ENCODE measurements around the gene BRAF. TPM values are rescaled to one million over a fixed set of nuclear protein-coding genes. Genes with fewer than 3 reads are reported as not detected.
A peak's percentile ranks its signal among the peaks of the same experiment; 100 is the strongest.
"Not testable (repeated sequence)": the region's sequence is repeated elsewhere in the genome, so short reads cannot be mapped to it uniquely, and the experiment has no call there.

BRAF gene
- total and polyA plus RNA-seq, 2 experiments from 2014 or later: 15.5 to 34.8 TPM

DNA sequence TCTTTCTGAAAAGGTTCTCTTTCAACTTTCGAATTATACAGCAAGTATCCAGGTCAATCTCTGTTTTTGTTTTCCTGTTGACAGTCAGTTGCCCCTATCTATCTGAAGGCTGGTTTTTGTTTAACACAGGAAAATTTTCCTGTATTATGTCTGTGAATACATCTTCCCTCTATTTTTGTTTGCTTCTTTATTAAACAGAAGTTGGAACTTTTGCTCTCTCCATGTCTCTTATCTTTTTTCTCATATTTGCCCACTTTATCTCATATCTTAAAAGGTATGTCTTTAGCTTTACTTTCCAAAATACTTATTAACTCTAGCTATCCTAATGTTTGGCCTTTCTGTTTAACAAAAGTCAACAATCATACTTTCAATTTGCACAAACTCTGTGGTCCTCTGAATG is 95.0 kb downstream of the BRAF start:
- Histone ChIP-seq H3K9me3 (ENCODE audit: low read depth) (no peaks in the 10 kb centered on the region), H3K4me1 (ENCODE audit: low read depth) (peaks cover 14% of the 10 kb centered on the region), H3K4me3 (no peak overlapping the region), H3K27ac (no peak overlapping the region), H3K36me3 (peaks cover 11% of the 10 kb centered on the region), H3K27me3 (no peaks in the 10 kb centered on the region)
- TF ChIP-seq, protein P1, sequence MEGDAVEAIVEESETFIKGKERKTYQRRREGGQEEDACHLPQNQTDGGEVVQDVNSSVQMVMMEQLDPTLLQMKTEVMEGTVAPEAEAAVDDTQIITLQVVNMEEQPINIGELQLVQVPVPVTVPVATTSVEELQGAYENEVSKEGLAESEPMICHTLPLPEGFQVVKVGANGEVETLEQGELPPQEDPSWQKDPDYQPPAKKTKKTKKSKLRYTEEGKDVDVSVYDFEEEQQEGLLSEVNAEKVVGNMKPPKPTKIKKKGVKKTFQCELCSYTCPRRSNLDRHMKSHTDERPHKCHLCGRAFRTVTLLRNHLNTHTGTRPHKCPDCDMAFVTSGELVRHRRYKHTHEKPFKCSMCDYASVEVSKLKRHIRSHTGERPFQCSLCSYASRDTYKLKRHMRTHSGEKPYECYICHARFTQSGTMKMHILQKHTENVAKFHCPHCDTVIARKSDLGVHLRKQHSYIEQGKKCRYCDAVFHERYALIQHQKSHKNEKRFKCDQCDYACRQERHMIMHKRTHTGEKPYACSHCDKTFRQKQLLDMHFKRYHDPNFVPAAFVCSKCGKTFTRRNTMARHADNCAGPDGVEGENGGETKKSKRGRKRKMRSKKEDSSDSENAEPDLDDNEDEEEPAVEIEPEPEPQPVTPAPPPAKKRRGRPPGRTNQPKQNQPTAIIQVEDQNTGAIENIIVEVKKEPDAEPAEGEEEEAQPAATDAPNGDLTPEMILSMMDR (IDR thresholded peaks at IDR 0.05; ENCODE audit: low read depth, low read length): no peak
- DNase-seq (ENCODE audit: low read depth in 1 of 2, low spot score in 1 of 2): no peak

- H3K27me3 ChIP-seq: no peaks in the 10 kb centered on the region
- DNase-seq (ENCODE audit: low read depth in 1 of 2, low spot score in 1 of 2): no peak
- no peak overlapping the region for H3K27ac ChIP-seq
- H3K36me3 ChIP-seq: peaks cover 6% of the 10 kb centered on the region
- no peaks in the 10 kb centered on the region for H3K9me3 ChIP-seq (ENCODE audit: low read depth)
- H3K4me1 ChIP-seq (ENCODE audit: low read depth): peaks cover 14% of the 10 kb centered on the region
- TF ChIP-seq, protein P1 (IDR thresholded peaks at IDR 0.05; ENCODE audit: low read depth, low read length): no peak
- no peak overlapping the region for H3K4me3 ChIP-seq
Measured at GRCh38 chr7:140828741-140829140, 96.0 kb downstream of the BRAF start.

DNA sequence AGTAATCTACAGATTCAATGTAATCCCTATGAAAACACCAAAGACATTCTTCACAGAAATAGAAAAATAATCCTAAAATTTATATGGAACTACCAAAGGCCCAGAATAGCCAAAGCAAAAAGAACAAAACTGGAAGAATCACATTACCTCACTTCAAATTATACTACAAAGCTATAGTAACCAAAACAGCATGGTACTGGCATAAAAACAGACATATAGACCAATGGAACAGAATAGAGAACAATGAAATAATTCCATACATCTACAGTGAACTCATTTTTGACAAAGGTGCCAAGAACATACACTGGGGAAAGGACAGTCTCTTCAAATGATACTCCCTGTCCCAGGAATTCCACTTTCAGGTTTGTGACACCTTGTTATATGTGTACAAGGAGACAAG is 107.3 kb downstream of the BRAF start:
- H3K9me3 ChIP-seq (ENCODE audit: low read depth); H3K4me1 ChIP-seq (ENCODE audit: low read depth); H3K27ac ChIP-seq; H3K27me3 ChIP-seq; H3K4me3 ChIP-seq; H3K36me3 ChIP-seq; DNase-seq (ENCODE audit: low read depth in 1 of 2, low spot score in 1 of 2): not testable (repeated sequence)

- H3K4me3 ChIP-seq: no peak overlapping the region
- DNase-seq (ENCODE audit: low read depth in 1 of 2, low spot score in 1 of 2): peak; percentile 74 to 79
- no peak overlapping the region for H3K27ac ChIP-seq
- TF ChIP-seq, protein P1 (IDR thresholded peaks at IDR 0.05; ENCODE audit: low read depth, low read length): peak; percentile 66
- H3K4me1 ChIP-seq (ENCODE audit: low read depth): peaks cover 5% of the 10 kb centered on the region
- no peaks in the 10 kb centered on the region for H3K36me3 ChIP-seq
- no peaks in the 10 kb centered on the region for H3K27me3 ChIP-seq
- no peaks in the 10 kb centered on the region for H3K9me3 ChIP-seq (ENCODE audit: low read depth)
Measured at GRCh38 chr7:140810830-140811556, 113.7 kb downstream of the BRAF start.

- Histone ChIP-seq H3K4me3 (no peak overlapping the region), H3K9me3 (ENCODE audit: low read depth) (no peaks in the 10 kb centered on the region), H3K27me3 (no peaks in the 10 kb centered on the region), H3K4me1 (ENCODE audit: low read depth) (peaks cover 5% of the 10 kb centered on the region), H3K27ac (no peak overlapping the region), H3K36me3 (no peaks in the 10 kb centered on the region)
- TF ChIP-seq, protein P1 (IDR thresholded peaks at IDR 0.05; ENCODE audit: low read depth, low read length): no peak
- no peak for DNase-seq (ENCODE audit: low read depth in 1 of 2, low spot score in 1 of 2)
Measured at GRCh38 chr7:140810385-140810784, 114.3 kb downstream of the BRAF start.

GRCh38 chr7:140778975-140779374 is 145.8 kb downstream of the BRAF start:
- H3K27me3 ChIP-seq: no peaks in the 10 kb centered on the region
- no peak for DNase-seq (ENCODE audit: low read depth in 1 of 2, low spot score in 1 of 2)
- H3K9me3 ChIP-seq (ENCODE audit: low read depth): no peaks in the 10 kb centered on the region
- H3K4me1 ChIP-seq (ENCODE audit: low read depth): no peaks in the 10 kb centered on the region
- no peak overlapping the region for H3K4me3 ChIP-seq
- no peak overlapping the region for H3K27ac ChIP-seq
- H3K36me3 ChIP-seq: peaks cover 70% of the 10 kb centered on the region
- TF ChIP-seq, protein P1 (IDR thresholded peaks at IDR 0.05; ENCODE audit: low read depth, low read length): no peak
